Hippocampal formation (tissue), 2 donors: ENCODE results near the gene MX2.
"Not testable (repeated sequence)": the region's sequence is repeated elsewhere in the genome, so short reads cannot be mapped to it uniquely, and the experiment has no call there.

Experiments used
- DNase-seq, 2 donors: peaks; one replicate each; lab custom pipeline; 2025; lab: John Stamatoyannopoulos, UW

Gene MX2

GRCh38 chr21:41337515-41337914, 24.3 kb upstream of the MX2 start:
- DNase-seq: no peak

GRCh38 chr21:41338455-41338854, 23.4 kb upstream of the MX2 start:
- no peak for DNase-seq

- DNase-seq: no peak
Measured at GRCh38 chr21:41342035-41342434, 19.8 kb upstream of the MX2 start.

GRCh38 chr21:41344146-41344545, 17.7 kb upstream of the MX2 start:
- no peak for DNase-seq

- DNase-seq: no peak
Measured at GRCh38 chr21:41345356-41345755, 16.5 kb upstream of the MX2 start.

- DNase-seq: no peak
Measured at GRCh38 chr21:41345934-41346685, 15.7 kb upstream of the MX2 start.

- no peak for DNase-seq
Measured at GRCh38 chr21:41346758-41347157, 15.1 kb upstream of the MX2 start.

GRCh38 chr21:41348434-41348833, 13.4 kb upstream of the MX2 start:
- no peak for DNase-seq

- DNase-seq: no peak
Measured at GRCh38 chr21:41349126-41349525, 12.7 kb upstream of the MX2 start.

GRCh38 chr21:41349619-41350390, 12.0 kb upstream of the MX2 start:
- no peak for DNase-seq

GRCh38 chr21:41350436-41351155, 11.2 kb upstream of the MX2 start:
- DNase-seq: no peak

GRCh38 chr21:41357546-41357945, 4.3 kb upstream of the MX2 start:
- DNase-seq: no peak

- DNase-seq: no peak
Measured at GRCh38 chr21:41358193-41359166, 3.3 kb upstream of the MX2 start.

GRCh38 chr21:41359286-41359685, 2.5 kb upstream of the MX2 start:
- no peak for DNase-seq

GRCh38 chr21:41359754-41360071, 2.1 kb upstream of the MX2 start:
- DNase-seq: not testable (repeated sequence)

- DNase-seq: no peak
Measured at GRCh38 chr21:41360072-41360821, 1.6 kb upstream of the MX2 start.

GRCh38 chr21:41361053-41361785, 608 bp upstream of the MX2 start:
- DNase-seq: no peak

GRCh38 chr21:41362605-41363369, 960 bp downstream of the MX2 start:
- no peak for DNase-seq
